ENCODE data around the gene CDK16. TPM values are rescaled to one million over a fixed set of nuclear protein-coding genes. Genes with fewer than 3 reads are reported as not detected.

The CDK16 gene
- 54.0 and 64.5 TPM in 2 replicates for total RNA-seq (2016; rRNA removed; fragmentation: Illumina TruSeq; extraction: Trizol)
- 42.6 and 48.2 TPM in 2 replicates for total RNA-seq (2016; cell fraction: cytosol; rRNA removed; fragmentation: Illumina TruSeq; extraction: Trizol; ENCODE audit: low read depth)
- total RNA-seq (2016; cell fraction: insoluble cytoplasmic fraction; rRNA removed; fragmentation: Illumina TruSeq; extraction: Trizol), result 46.2 and 63.4 TPM in 2 replicates
- 101 and 102 TPM in 2 replicates for total RNA-seq (2016; cell fraction: membrane; rRNA removed; fragmentation: Illumina TruSeq; extraction: Trizol)
- total RNA-seq (2016; cell fraction: nucleus; rRNA removed; fragmentation: Illumina TruSeq; extraction: Trizol), result 48.0 and 50.2 TPM in 2 replicates
- polyA plus RNA-seq (2011; rRNA removed), result 221 and 225 TPM in 2 replicates
- polyA plus RNA-seq (2011; cell fraction: cytosol; rRNA removed), result 159 and 189 TPM in 2 replicates
- polyA plus RNA-seq (2011; cell fraction: nucleus; rRNA removed), result 710 and 899 TPM in 2 replicates
- polyA plus RNA-seq (2012), result 70.8 and 105 TPM in 2 replicates
- 81.6 and 88.2 TPM in 2 replicates for polyA plus RNA-seq (2016; cell fraction: cytosol; fragmentation: Illumina TruSeq; extraction: Trizol; ENCODE audit: low read depth)
- 86.5 and 108 TPM in 2 replicates for polyA plus RNA-seq (2016; cell fraction: insoluble cytoplasmic fraction; fragmentation: Illumina TruSeq; extraction: Trizol; ENCODE audit: low read depth)
- 133 and 157 TPM in 2 replicates for polyA plus RNA-seq (2016; cell fraction: membrane; fragmentation: Illumina TruSeq; extraction: Trizol; ENCODE audit: low read depth)
- polyA plus RNA-seq (2016; cell fraction: nucleus; fragmentation: Illumina TruSeq; extraction: Trizol; ENCODE audit: insufficient read depth, low read depth), result 147 and 168 TPM in 2 replicates
- 219 and 435 TPM in 2 replicates for polyA minus RNA-seq (2011; rRNA and poly(A)+ RNA removed; ENCODE audit: low replicate concordance)
- polyA minus RNA-seq (2011; cell fraction: cytosol; rRNA and poly(A)+ RNA removed), result 89.3 and 94.1 TPM in 2 replicates
- 94.1 and 102 TPM in 2 replicates for polyA minus RNA-seq (2011; cell fraction: nucleus; rRNA and poly(A)+ RNA removed)
- percentile 78 among the genes with signal in this experiment for Bru-seq, nascent RNA
- percentile 92 among the genes with signal in this experiment for BruChase-seq, experiment 1, labeled RNA remaining after a 6-hour chase
- percentile 87 among the genes with signal in this experiment for BruChase-seq, experiment 2, labeled RNA remaining after a 2-hour chase
- long read RNA-seq, experiment 1, transcript CDK16-204 (16 exons, 3,158 nt), result minor isoform, 15 of 83 reads
- long read RNA-seq, experiment 1, transcript CDK16-202 (16 exons, 3,144 nt), result major isoform, 40 of 83 reads
- long read RNA-seq, experiment 1, partial matches to known transcripts, result 10 of 83 reads
- long read RNA-seq, experiment 1, other reads (novel, unspliced or antisense), result 18 of 83 reads
- long read RNA-seq, experiment 2, transcript CDK16-204 (16 exons, 3,158 nt), result minor isoform, 11 of 192 reads
- long read RNA-seq, experiment 2, transcript CDK16-202 (16 exons, 3,144 nt), result major isoform, 65 of 192 reads
- long read RNA-seq, experiment 2, partial matches to known transcripts, result 29 of 192 reads
- long read RNA-seq, experiment 2, other reads (novel, unspliced or antisense), result 86 of 192 reads

GRCh38 chrX:47218280-47218919, at the start of gene CDK16:
Gene CDK16, plus strand, starts transcription at chrX:47218681. Its CDS starts 4,877 bp downstream, at chrX:47223558.
- CTCF ChIA-PET (ENCODE audit: low intra/inter-chr PET ratio, low total read pairs), result no interaction called here
- Histone ChIP-seq H3K9me3 (ENCODE audit: low read length) (no peaks in the 10 kb centered on the region), H2AFZ (ENCODE audit: low read length) (no peak within 1 kb of the TSS), H3K27me3 (ENCODE audit: control insufficient read depth in 1 of 2, insufficient read depth in 2 of 2, low read length in 2 of 2) (no peaks in the 10 kb centered on the region), H3K4me1 (ENCODE audit: insufficient read depth, low read length) (peaks cover 36% of the 10 kb centered on the region), H3K9ac (ENCODE audit: insufficient read depth, low read depth, low read length) (peak within 1 kb of the TSS; percentile 93), H3K4me3 (replicated peaks in 1 of 3; ENCODE audit: insufficient read depth in 1 of 3, low read depth in 2 of 3, low read length in 3 of 3) (peak within 1 kb of the TSS; percentile 59 to 82 (median 81)), H3K27ac (ENCODE audit: extremely low read length, insufficient read depth, low read length) (peak within 1 kb of the TSS; percentile 89), H3K4me2 (ENCODE audit: low read depth, low read length) (peak within 1 kb of the TSS; percentile 89), H4K20me1 (ENCODE audit: insufficient read depth, low read length) (peaks cover 24% of the 10 kb centered on the region), H3K79me2 (ENCODE audit: insufficient read depth, low read length) (peaks cover 35% of the 10 kb centered on the region), H3K36me3 (replicated peaks in 1 of 2; ENCODE audit: control insufficient read depth in 1 of 2, insufficient read depth in 2 of 2, low read length in 2 of 2) (peaks cover 4 to 14% of the 10 kb centered on the region in 2 experiments; a peak in 3 of 5 replicates)
- FAIRE-seq, result no peak
- POLR2A ChIA-PET, result interaction anchor here (0.8 to 6.2 kb wide), 13 partner anchors 10 to 73 kb away, joined by 3 to 69 read pairs (median 6); partner anchors contain the start of genes NDUFB11, RBM10 and USP11
- in situ Hi-C loops (cut with HindIII; ENCODE audit: extremely low pct_ligation_motif_present, low pct_unique_long_range_greater_than_20kb), result no loop called here
- TSS peak; percentile 71 for BruUV-seq (replicated peaks)
- 0% methylated on average over 2 of the region's 61 CpGs for WGBS (ENCODE audit: low lambda C conversion rate)
- intact Hi-C loops (cut with micrococcal nuclease; ENCODE audit: unreplicated experiment), result no loop called here
- peak; percentile 63 for DNase-seq (ENCODE audit: low spot score)
- peak; percentile 64 for ATAC-seq
- TF ChIP-seq THAP8 (CRISPR knock-in tag; IDR thresholded peaks at IDR 0.05; ENCODE audit: borderline replicate concordance), result no peak
- 0 out of 2 replicates have a peak, but pooled peaks have one; percentile 15 for TF ChIP-seq GATAD2A (CRISPR knock-in tag; IDR thresholded peaks at IDR 0.05)
- peak; percentile 32; the same call in 1 of the 3 replicates for TF ChIP-seq MXI1 (IDR thresholded peaks at IDR 0.05; ENCODE audit: borderline replicate concordance, low read depth, low read length)
- 0 out of 2 replicates have a peak, but pooled peaks have one; percentile 22 for TF ChIP-seq GATA4 (IDR thresholded peaks at IDR 0.05; ENCODE audit: borderline replicate concordance, low read depth)
- TF ChIP-seq ZNF329 (CRISPR knock-in tag; IDR thresholded peaks at IDR 0.05; ENCODE audit: low read depth), result 0 out of 2 replicates have a peak, but pooled peaks have one; percentile 56
- peak; percentile 52 for TF ChIP-seq ASH2L (IDR thresholded peaks at IDR 0.05; ENCODE audit: insufficient read length, low read depth, low read length)
- no peak for TF ChIP-seq TRIM22 (IDR thresholded peaks at IDR 0.05)
- 0 out of 2 replicates have a peak, but pooled peaks have one; percentile 26 for TF ChIP-seq ZBTB25 (CRISPR knock-in tag; IDR thresholded peaks at IDR 0.05)
- TF ChIP-seq YY1 (IDR thresholded peaks at IDR 0.05; ENCODE audit: insufficient read depth, insufficient replicate concordance, low read depth, low read length), result peak; percentile 8
- TF ChIP-seq GABPB1 (CRISPR knock-in tag; IDR thresholded peaks at IDR 0.05), result peak; percentile 16; the same call in 1 of the 2 replicates
- TF ChIP-seq PBX2 (CRISPR knock-in tag; IDR thresholded peaks at IDR 0.05), result no peak
- TF ChIP-seq ERF (CRISPR knock-in tag; IDR thresholded peaks at IDR 0.05), result peak; percentile 28; the same call in 1 of the 2 replicates
- no peak for TF ChIP-seq FIP1L1 (IDR thresholded peaks at IDR 0.05; ENCODE audit: borderline replicate concordance, insufficient read depth, low read depth, low read length)

Data from HepG2 (cell line).